Gastroesophageal sphincter (tissue), 3 donors: ENCODE results near the gene MAP3K15.

Experiments
- CTCF ChIP-seq, 4 experiments: fragments of 200-600 bp in 2 of 4; fragments of 450-650 bp in 2 of 4; sonication (generic) in 1 of 4; IDR thresholded peaks; one replicate each; pipeline ENCODE4 v1.5.1; 2017 to 2019; ENCODE audit warnings: antibody characterized with exemption in 4 of 4, mild to moderate bottlenecking in 2 of 4, moderate library complexity in 2 of 4
- EP300 ChIP-seq: sonication (generic); formaldehyde crosslinking; IDR thresholded peaks from one replicate; pipeline ENCODE4 v1.6.1; 2017; ENCODE audit warnings: antibody characterized with exemption, mild to moderate bottlenecking
- POLR2A ChIP-seq, 2 donors: fragments of 450-650 bp; IDR thresholded peaks; one replicate each; pipeline ENCODE4 v1.6.1; 2017; ENCODE audit warnings: antibody characterized with exemption in 2 of 2, mild to moderate bottlenecking in 2 of 2, moderate library complexity in 1 of 2
- POLR2AphosphoS5 ChIP-seq: sonication (generic); formaldehyde crosslinking; IDR thresholded peaks from one replicate; pipeline ENCODE4 v1.6.1; 2017; ENCODE audit warnings: antibody characterized with exemption

- TF ChIP-seq CTCF (IDR thresholded peaks at IDR 0.05) (no peak), POLR2AphosphoS5 (no peak), POLR2A (IDR thresholded peaks at IDR 0.05) (no peak), EP300 (no peak)
These were observed 33.0 kb upstream of the MAP3K15 start for GRCh38 chrX:19548279-19548678.
